ENCODE measurements around the gene PTTG1IP2. TPM values are rescaled to one million over a fixed set of nuclear protein-coding genes. Genes with fewer than 3 reads are reported as not detected.

Gene PTTG1IP2
- total RNA-seq, 1 experiment from 2014 or later, result not detected

DNA sequence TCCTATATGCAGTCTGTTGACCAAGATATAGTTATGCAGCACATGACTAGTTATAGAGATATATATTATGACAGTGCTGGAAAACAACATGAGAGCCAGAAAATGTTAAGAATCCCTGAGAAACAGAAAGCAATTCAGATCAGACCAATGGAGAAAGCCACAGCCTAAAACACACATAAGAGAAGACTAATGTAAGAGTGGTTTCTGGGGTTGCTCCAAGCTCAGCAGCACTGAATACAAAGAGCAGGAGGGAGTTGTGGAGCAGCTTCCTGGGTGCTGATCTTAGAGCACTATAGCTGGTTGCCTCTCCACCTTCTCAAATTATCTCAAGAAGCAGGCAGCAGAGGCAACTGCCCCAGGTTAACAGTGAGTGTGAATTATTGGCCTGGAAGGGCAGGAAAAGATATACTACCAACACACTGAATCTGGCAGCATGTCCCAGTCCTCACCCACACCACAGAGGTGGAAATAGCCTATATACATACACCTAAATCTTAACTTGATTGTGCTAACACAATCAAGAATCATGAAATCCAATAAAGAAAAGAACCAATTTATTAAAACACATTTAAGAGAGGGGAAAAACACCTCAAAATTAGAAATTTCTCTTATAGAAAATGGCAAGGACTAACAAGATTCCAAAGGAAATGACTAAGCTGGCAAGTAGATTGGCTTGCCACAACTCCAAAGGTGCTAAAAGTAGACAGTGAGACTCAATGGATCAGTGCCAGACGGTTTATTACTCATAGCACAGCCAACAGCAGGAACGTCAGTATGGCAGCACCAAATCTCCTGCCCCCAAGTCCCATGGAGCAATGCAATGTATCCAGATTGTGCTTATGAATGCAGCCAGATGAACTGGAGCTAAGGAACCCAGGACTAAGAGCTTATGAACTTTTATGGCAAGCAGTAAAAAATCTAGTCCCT lies 5.1 kb downstream of the PTTG1IP2 start:
- DNase-seq (ENCODE audit: low read depth, low spot score), result peak; percentile 8
- Histone ChIP-seq H3K4me2 (ENCODE audit: low read length) (peak overlapping the region; percentile 36), H3K4me3 (replicated peaks in 1 of 2; ENCODE audit: low read depth in 1 of 2, low read length in 2 of 2) (no peak overlapping the region), H3K79me2 (ENCODE audit: insufficient read depth, low read length) (no peaks in the 10 kb centered on the region), H3K4me1 (ENCODE audit: control insufficient read depth in 1 of 2, insufficient read depth in 2 of 2, low read length in 2 of 2) (peaks cover 0 to 11% of the 10 kb centered on the region in 2 experiments; a peak in 1 of 4 replicates), H3K27me3 (ENCODE audit: insufficient read depth, low read length) (no peaks in the 10 kb centered on the region), H3K9me2 (ENCODE audit: insufficient read depth) (no peaks in the 10 kb centered on the region), H3K36me3 (ENCODE audit: control insufficient read depth in 1 of 2, insufficient read depth in 2 of 2, low read length in 2 of 2) (no peaks in the 10 kb centered on the region), H3K9ac (ENCODE audit: low read length) (no peak overlapping the region), H3K27ac (ENCODE audit: low read depth, low read length) (no peak overlapping the region), H3K9me3 (ENCODE audit: control insufficient read depth in 1 of 2, insufficient read depth in 1 of 2, low read depth in 1 of 2, low read length in 2 of 2) (no peaks in the 10 kb centered on the region), H2AFZ (ENCODE audit: low read depth, low read length, poor library complexity, severe bottlenecking) (no peak overlapping the region), H4K20me1 (ENCODE audit: insufficient read depth) (no peaks in the 10 kb centered on the region)
- ChIA-PET CTCF (interaction anchor here (1.2 kb wide), 1 partner anchor 19 kb away, joined by 6 read pairs; no protein-coding TSS in a partner anchor), RAD21 (ENCODE audit: low non-redundant PET in 1 of 2, low total read pairs in 2 of 2, uncharacterized antibody in 2 of 2, unreplicated experiment in 2 of 2) (no interaction called here), POLR2A (no interaction called here)
- BruUV-seq (replicated peaks), result no TSS peak
- intact Hi-C loops (cut with micrococcal nuclease), result no loop called here
- no peak for TF ChIP-seq SIN3A (IDR thresholded peaks at IDR 0.05; ENCODE audit: low read depth)
- TF ChIP-seq, protein P1, sequence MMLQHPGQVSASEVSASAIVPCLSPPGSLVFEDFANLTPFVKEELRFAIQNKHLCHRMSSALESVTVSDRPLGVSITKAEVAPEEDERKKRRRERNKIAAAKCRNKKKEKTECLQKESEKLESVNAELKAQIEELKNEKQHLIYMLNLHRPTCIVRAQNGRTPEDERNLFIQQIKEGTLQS (IDR thresholded peaks at IDR 0.05), result no peak
- no peak for TF ChIP-seq TCF7L2 (IDR thresholded peaks at IDR 0.05; ENCODE audit: borderline replicate concordance, extremely low read depth, insufficient read depth, insufficient read length)
- TF ChIP-seq SP1 (IDR thresholded peaks at IDR 0.05; ENCODE audit: low read depth), result no peak
- no peak for TF ChIP-seq EZH2 (IDR thresholded peaks at IDR 0.05)
- TF ChIP-seq ELF1 (IDR thresholded peaks at IDR 0.05; ENCODE audit: borderline replicate concordance, low read depth), result no peak
- TF ChIP-seq ZNF274 (IDR thresholded peaks at IDR 0.05; ENCODE audit: low read depth, low read length), result no peak
- no peak for TF ChIP-seq CBX3 (IDR thresholded peaks at IDR 0.05; ENCODE audit: low read depth)
- no peak; the same call in 1 of the 2 replicates for TF ChIP-seq FOSL1 (IDR thresholded peaks at IDR 0.05; ENCODE audit: low read depth)
- TF ChIP-seq, protein P2, sequence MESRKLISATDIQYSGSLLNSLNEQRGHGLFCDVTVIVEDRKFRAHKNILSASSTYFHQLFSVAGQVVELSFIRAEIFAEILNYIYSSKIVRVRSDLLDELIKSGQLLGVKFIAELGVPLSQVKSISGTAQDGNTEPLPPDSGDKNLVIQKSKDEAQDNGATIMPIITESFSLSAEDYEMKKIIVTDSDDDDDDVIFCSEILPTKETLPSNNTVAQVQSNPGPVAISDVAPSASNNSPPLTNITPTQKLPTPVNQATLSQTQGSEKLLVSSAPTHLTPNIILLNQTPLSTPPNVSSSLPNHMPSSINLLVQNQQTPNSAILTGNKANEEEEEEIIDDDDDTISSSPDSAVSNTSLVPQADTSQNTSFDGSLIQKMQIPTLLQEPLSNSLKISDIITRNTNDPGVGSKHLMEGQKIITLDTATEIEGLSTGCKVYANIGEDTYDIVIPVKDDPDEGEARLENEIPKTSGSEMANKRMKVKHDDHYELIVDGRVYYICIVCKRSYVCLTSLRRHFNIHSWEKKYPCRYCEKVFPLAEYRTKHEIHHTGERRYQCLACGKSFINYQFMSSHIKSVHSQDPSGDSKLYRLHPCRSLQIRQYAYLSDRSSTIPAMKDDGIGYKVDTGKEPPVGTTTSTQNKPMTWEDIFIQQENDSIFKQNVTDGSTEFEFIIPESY (IDR thresholded peaks at IDR 0.05; ENCODE audit: extremely low read depth, insufficient replicate concordance, low read length), result no peak
- no peak for TF ChIP-seq RAD21 (IDR thresholded peaks at IDR 0.05; ENCODE audit: low read depth)
- TF ChIP-seq, protein P3, sequence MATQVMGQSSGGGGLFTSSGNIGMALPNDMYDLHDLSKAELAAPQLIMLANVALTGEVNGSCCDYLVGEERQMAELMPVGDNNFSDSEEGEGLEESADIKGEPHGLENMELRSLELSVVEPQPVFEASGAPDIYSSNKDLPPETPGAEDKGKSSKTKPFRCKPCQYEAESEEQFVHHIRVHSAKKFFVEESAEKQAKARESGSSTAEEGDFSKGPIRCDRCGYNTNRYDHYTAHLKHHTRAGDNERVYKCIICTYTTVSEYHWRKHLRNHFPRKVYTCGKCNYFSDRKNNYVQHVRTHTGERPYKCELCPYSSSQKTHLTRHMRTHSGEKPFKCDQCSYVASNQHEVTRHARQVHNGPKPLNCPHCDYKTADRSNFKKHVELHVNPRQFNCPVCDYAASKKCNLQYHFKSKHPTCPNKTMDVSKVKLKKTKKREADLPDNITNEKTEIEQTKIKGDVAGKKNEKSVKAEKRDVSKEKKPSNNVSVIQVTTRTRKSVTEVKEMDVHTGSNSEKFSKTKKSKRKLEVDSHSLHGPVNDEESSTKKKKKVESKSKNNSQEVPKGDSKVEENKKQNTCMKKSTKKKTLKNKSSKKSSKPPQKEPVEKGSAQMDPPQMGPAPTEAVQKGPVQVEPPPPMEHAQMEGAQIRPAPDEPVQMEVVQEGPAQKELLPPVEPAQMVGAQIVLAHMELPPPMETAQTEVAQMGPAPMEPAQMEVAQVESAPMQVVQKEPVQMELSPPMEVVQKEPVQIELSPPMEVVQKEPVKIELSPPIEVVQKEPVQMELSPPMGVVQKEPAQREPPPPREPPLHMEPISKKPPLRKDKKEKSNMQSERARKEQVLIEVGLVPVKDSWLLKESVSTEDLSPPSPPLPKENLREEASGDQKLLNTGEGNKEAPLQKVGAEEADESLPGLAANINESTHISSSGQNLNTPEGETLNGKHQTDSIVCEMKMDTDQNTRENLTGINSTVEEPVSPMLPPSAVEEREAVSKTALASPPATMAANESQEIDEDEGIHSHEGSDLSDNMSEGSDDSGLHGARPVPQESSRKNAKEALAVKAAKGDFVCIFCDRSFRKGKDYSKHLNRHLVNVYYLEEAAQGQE (IDR thresholded peaks at IDR 0.05; ENCODE audit: low read depth), result no peak
- TF ChIP-seq EGR1 (IDR thresholded peaks at IDR 0.05; ENCODE audit: low read depth), result no peak
- TF ChIP-seq, protein P4, sequence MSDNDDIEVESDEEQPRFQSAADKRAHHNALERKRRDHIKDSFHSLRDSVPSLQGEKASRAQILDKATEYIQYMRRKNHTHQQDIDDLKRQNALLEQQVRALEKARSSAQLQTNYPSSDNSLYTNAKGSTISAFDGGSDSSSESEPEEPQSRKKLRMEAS (IDR thresholded peaks at IDR 0.05), result no peak
- no peak for TF ChIP-seq CEBPB (IDR thresholded peaks at IDR 0.05; ENCODE audit: low read depth)
- TF ChIP-seq ZFX (IDR thresholded peaks at IDR 0.05), result no peak
- no peak for TF ChIP-seq POLR2AphosphoS5 (IDR thresholded peaks at IDR 0.05; ENCODE audit: low read depth, low read length)
- TF ChIP-seq EZH2phosphoT487 (IDR thresholded peaks at IDR 0.05; ENCODE audit: borderline replicate concordance), result no peak
- ATAC-seq, result no peak

Data from HCT116 (cell line).